Inferior parietal cortex (tissue), 1 donor: ENCODE measurements around the gene MBD3L2B.
"Not testable (repeated sequence)": the region's sequence is repeated elsewhere in the genome, so short reads cannot be mapped to it uniquely, and the experiment has no call there.

Experiments used
- DNase-seq: peaks from one replicate; pipeline ENCODE4 v3.0.0-alpha.2; 2016; ENCODE audit errors: extremely low spot score

The MBD3L2B gene

GRCh38 chr19:7021331-7021730 is at the start of gene MBD3L2B:
TSS of gene MBD3L2B (minus strand) at chr19:7021431. CDS start at chr19:7021397, 34 bp downstream.
- not testable (repeated sequence) for DNase-seq

- no peak for DNase-seq
These were observed 48.6 kb upstream of the MBD3L2B start for GRCh38 chr19:7069904-7070226.

- peak; percentile 93 for DNase-seq
These were observed 48.0 kb upstream of the MBD3L2B start, which contains the start of gene ZNF557 for GRCh38 chr19:7069042-7069903. TSS of gene ZNF557 (plus strand) at chr19:7069703. CDS start at chr19:7075075, 5,372 bp downstream.

GRCh38 chr19:7068599-7068998 is 47.4 kb upstream of the MBD3L2B start:
- DNase-seq, result no peak

GRCh38 chr19:7067716-7068115 is 46.5 kb upstream of the MBD3L2B start:
- DNase-seq, result no peak

- not testable (repeated sequence) for DNase-seq
These were observed 45.9 kb upstream of the MBD3L2B start for GRCh38 chr19:7067122-7067521.

- DNase-seq, result no peak
These were observed 42.7 kb upstream of the MBD3L2B start for GRCh38 chr19:7063764-7064418.

- DNase-seq, result no peak
These were observed 42.1 kb upstream of the MBD3L2B start for GRCh38 chr19:7063339-7063738.

GRCh38 chr19:7059977-7060376 is 38.7 kb upstream of the MBD3L2B start:
- DNase-seq, result not testable (repeated sequence)

- DNase-seq, result not testable (repeated sequence)
These were observed 37.3 kb upstream of the MBD3L2B start, which contains the start of gene MBD3L3 for GRCh38 chr19:7058576-7058975. TSS of gene MBD3L3 (minus strand) at chr19:7058676. CDS start at chr19:7058605, 71 bp downstream.

- not testable (repeated sequence) for DNase-seq
These were observed 35.1 kb upstream of the MBD3L2B start for GRCh38 chr19:7056371-7056770.

- not testable (repeated sequence) for DNase-seq
These were observed 34.4 kb upstream of the MBD3L2B start for GRCh38 chr19:7055679-7056078.

- not testable (repeated sequence) for DNase-seq
These were observed 33.6 kb upstream of the MBD3L2B start for GRCh38 chr19:7054635-7055368.

- DNase-seq, result not testable (repeated sequence)
These were observed 31.7 kb upstream of the MBD3L2B start for GRCh38 chr19:7052896-7053295.

GRCh38 chr19:7051421-7051820 is 30.2 kb upstream of the MBD3L2B start:
- not testable (repeated sequence) for DNase-seq

- not testable (repeated sequence) for DNase-seq
These were observed 27.8 kb upstream of the MBD3L2B start, which contains the start of gene MBD3L2 for GRCh38 chr19:7049021-7049420. TSS of gene MBD3L2 (plus strand) at chr19:7049321. CDS start at chr19:7049374, 53 bp downstream.

- not testable (repeated sequence) for DNase-seq
These were observed 20.3 kb upstream of the MBD3L2B start for GRCh38 chr19:7041563-7041962.

- DNase-seq, result not testable (repeated sequence)
These were observed 18.8 kb upstream of the MBD3L2B start, which contains the start of gene MBD3L4 for GRCh38 chr19:7040079-7040478. TSS of gene MBD3L4 (minus strand) at chr19:7040179. CDS start at chr19:7040144, 35 bp downstream.

- not testable (repeated sequence) for DNase-seq
These were observed 9.0 kb upstream of the MBD3L2B start, which contains the start of gene MBD3L5 for GRCh38 chr19:7030278-7030677. TSS of gene MBD3L5 (plus strand) at chr19:7030578. CDS start at chr19:7030612, 34 bp downstream.

- DNase-seq, result not testable (repeated sequence)
These were observed 7.6 kb upstream of the MBD3L2B start for GRCh38 chr19:7028790-7029189.

- no peak for DNase-seq
These were observed 2.4 kb downstream of the MBD3L2B start for GRCh38 chr19:7018828-7019227.

- DNase-seq, result peak; percentile 7
These were observed 7.6 kb downstream of the MBD3L2B start for GRCh38 chr19:7013678-7014077.
